Kidney epithelial cell (primary cell): Measurements from ENCODE around the gene PCNX1. TPM values are rescaled to one million over a fixed set of nuclear protein-coding genes. Genes with fewer than 3 reads are reported as not detected.
A peak's percentile ranks its signal among the peaks of the same experiment; 100 is the strongest.
"Not testable (repeated sequence)": the region's sequence is repeated elsewhere in the genome, so short reads cannot be mapped to it uniquely, and the experiment has no call there.

Source experiments
- DNase-seq: peaks from one replicate; pipeline ENCODE4 v3.0.0-alpha.2; 2010; ENCODE audit warnings: low read depth
- H3K27me3 ChIP-seq: 2 replicates; pipeline ENCODE4 v1.6.0; 2011; ENCODE audit warnings: low read length; ENCODE audit not compliant: control insufficient read depth, insufficient read depth
- H3K36me3 ChIP-seq: 2 replicates; pipeline ENCODE4 v1.5.1; 2011; ENCODE audit warnings: low read length; ENCODE audit not compliant: control insufficient read depth, insufficient read depth
- H3K4me3 ChIP-seq: 2 replicates; pipeline ENCODE4 v1.5.1; 2011; ENCODE audit warnings: low read depth, mild to moderate bottlenecking, control low read depth, low read length
- CTCF ChIP-seq: IDR thresholded peaks from 2 replicates; pipeline ENCODE4 v1.5.1; 2011; ENCODE audit warnings: mild to moderate bottlenecking, moderate library complexity, low read length, control low read depth, inconsistent platforms; ENCODE audit not compliant: insufficient read depth, poor library complexity, severe bottlenecking
- total RNA-seq: library from RNA; depleted of rRNA; stranded (reverse); fragments of >200 nt; gene quantifications from 2 replicates; pipeline ENCODE4 v1.2.3, GENCODE V29; 2015

The PCNX1 gene
- 26.9 and 30.1 TPM in 2 replicates for total RNA-seq

GRCh38 chr14:70907176-70907995, at the start of gene PCNX1:
PCNX1 (plus strand) TSS chr14:70907459; CDS start chr14:70907851, 392 bp downstream.
- peak within 1 kb of the TSS; percentile 96 for H3K4me3 ChIP-seq
- peak; percentile 28 for DNase-seq
- TF ChIP-seq CTCF = peak; percentile 43
- no peaks in the 10 kb centered on the region for H3K27me3 ChIP-seq
- H3K36me3 ChIP-seq = no peaks in the 10 kb centered on the region

- Histone ChIP-seq H3K27me3 (no peaks in the 10 kb centered on the region), H3K4me3 (no peak overlapping the region), H3K36me3 (no peaks in the 10 kb centered on the region)
- no peak for DNase-seq
- no peak for TF ChIP-seq CTCF
These were observed 49.8 kb upstream of the PCNX1 start for GRCh38 chr14:70857496-70857890.

- DNase-seq = no peak
- Histone ChIP-seq H3K36me3 (no peaks in the 10 kb centered on the region), H3K4me3 (no peak overlapping the region), H3K27me3 (no peaks in the 10 kb centered on the region)
- no peak for TF ChIP-seq CTCF
These were observed 48.6 kb upstream of the PCNX1 start for GRCh38 chr14:70858641-70859040.

- H3K36me3 ChIP-seq, H3K4me3 ChIP-seq, H3K27me3 ChIP-seq, DNase-seq: not testable (repeated sequence)
These were observed 40.3 kb upstream of the PCNX1 start for GRCh38 chr14:70866992-70867391.

GRCh38 chr14:70871001-70871400, 36.3 kb upstream of the PCNX1 start:
- H3K36me3 ChIP-seq = no peaks in the 10 kb centered on the region
- H3K27me3 ChIP-seq = no peaks in the 10 kb centered on the region
- no peak for TF ChIP-seq CTCF

GRCh38 chr14:70871863-70872677, 35.2 kb upstream of the PCNX1 start:
- TF ChIP-seq CTCF = no peak
- H3K27me3 ChIP-seq = no peaks in the 10 kb centered on the region
- no peaks in the 10 kb centered on the region for H3K36me3 ChIP-seq
- DNase-seq = no peak
- H3K4me3 ChIP-seq = no peak overlapping the region

More at GRCh38 chr14:70871001-70871400, 36.3 kb upstream of the PCNX1 start:
- DNase-seq = no peak
- no peak overlapping the region for H3K4me3 ChIP-seq
